ENCODE measurements around the gene PDAP1. TPM values are rescaled to one million over a fixed set of nuclear protein-coding genes. Genes with fewer than 3 reads are reported as not detected.

PDAP1 gene
- polyA plus RNA-seq, 1 donor (not counting 4 experiments of a cell fraction or from before 2014, with no cell fraction given), result 99.1 TPM

GRCh38 chr7:99374111-99375064 is 34.0 kb downstream of the PDAP1 start, which contains the start of gene ARPC1B:
Gene ARPC1B (plus strand): TSS chr7:99374730. CDS start chr7:99385715, 10,985 bp downstream.
- TF ChIP-seq EZH2 (IDR thresholded peaks at IDR 0.05; ENCODE audit: low read length) (no peak), CTCF (optimal IDR thresholded peaks at IDR 0.05 in 1 of 3, IDR thresholded peaks at IDR 0.05 in 1 of 3, conservative IDR thresholded peaks at IDR 0.05 in 1 of 3; ENCODE audit: extremely low read depth in 1 of 3, insufficient read depth in 2 of 3, low read length in 3 of 3) (no peak)
- Histone ChIP-seq H3K4me2 (ENCODE audit: control insufficient read depth, extremely low read depth, insufficient read depth, low read depth, low read length) (peak within 1 kb of the TSS; percentile 66), H2AFZ (ENCODE audit: control insufficient read depth, low read length) (peak within 1 kb of the TSS; percentile 56), H3K79me2 (ENCODE audit: control insufficient read depth, insufficient read depth, low read length) (peaks cover 11% of the 10 kb centered on the region), H3K9me1 (ENCODE audit: control insufficient read depth, extremely low read depth, insufficient read depth, low read length) (no peaks in the 10 kb centered on the region), H3K9ac (ENCODE audit: control insufficient read depth, extremely low read depth, insufficient read depth, low read length) (peak within 1 kb of the TSS; percentile 61), H3K9me3 (ENCODE audit: control insufficient read depth, low read depth, low read length) (no peaks in the 10 kb centered on the region), H3K27ac (ENCODE audit: control insufficient read depth, insufficient read depth, low read length) (peak within 1 kb of the TSS; percentile 36), H3K4me3 (ENCODE audit: control insufficient read depth in 2 of 3, extremely low read depth in 1 of 3, insufficient read depth in 2 of 3, low read depth in 1 of 3, low read length in 3 of 3) (peak within 1 kb of the TSS; percentile 48 to 91 (median 83)), H3K27me3 (ENCODE audit: control insufficient read depth, extremely low read depth, insufficient read depth, low read length) (no peaks in the 10 kb centered on the region), H3K36me3 (ENCODE audit: control insufficient read depth in 2 of 2, extremely low read depth in 1 of 2, insufficient read depth in 2 of 2, low read length in 2 of 2) (peaks cover 10 to 11% of the 10 kb centered on the region in 2 experiments), H4K20me1 (ENCODE audit: control insufficient read depth, extremely low read depth, insufficient read depth, low read length) (peaks cover 12% of the 10 kb centered on the region), H3K4me1 (ENCODE audit: control insufficient read depth, extremely low read depth, insufficient read depth, low read length) (peaks cover 37% of the 10 kb centered on the region)
- DNase-seq (ENCODE audit: low read depth, low spot score) (no peak), FAIRE-seq (no peak)
- dilution Hi-C loops (cut with MboI; ENCODE audit: extremely low pct_ligation_motif_present, low sequenced_read_pairs), result no loop called here

GRCh38 chr7:99373091-99374066 is 35.0 kb downstream of the PDAP1 start:
- no peak overlapping the region for H3K9ac ChIP-seq (ENCODE audit: control insufficient read depth, extremely low read depth, insufficient read depth, low read length)
- no peak overlapping the region for H3K4me3 ChIP-seq (ENCODE audit: control insufficient read depth in 2 of 3, extremely low read depth in 1 of 3, insufficient read depth in 2 of 3, low read depth in 1 of 3, low read length in 3 of 3)
- peaks cover 11 to 15% of the 10 kb centered on the region in 2 experiments for H3K36me3 ChIP-seq (ENCODE audit: control insufficient read depth in 2 of 2, extremely low read depth in 1 of 2, insufficient read depth in 2 of 2, low read length in 2 of 2)
- peaks cover 32% of the 10 kb centered on the region for H3K4me1 ChIP-seq (ENCODE audit: control insufficient read depth, extremely low read depth, insufficient read depth, low read length)
- no peak for TF ChIP-seq CTCF (optimal IDR thresholded peaks at IDR 0.05 in 1 of 3, IDR thresholded peaks at IDR 0.05 in 1 of 3, conservative IDR thresholded peaks at IDR 0.05 in 1 of 3; ENCODE audit: extremely low read depth in 1 of 3, insufficient read depth in 2 of 3, low read length in 3 of 3)
- no peak for TF ChIP-seq EZH2 (IDR thresholded peaks at IDR 0.05; ENCODE audit: low read length)
- peak overlapping the region; percentile 90 for H3K4me2 ChIP-seq (ENCODE audit: control insufficient read depth, extremely low read depth, insufficient read depth, low read depth, low read length)
- no peaks in the 10 kb centered on the region for H3K9me1 ChIP-seq (ENCODE audit: control insufficient read depth, extremely low read depth, insufficient read depth, low read length)
- H3K9me3 ChIP-seq (ENCODE audit: control insufficient read depth, low read depth, low read length), result no peaks in the 10 kb centered on the region
- no peak overlapping the region for H3K27ac ChIP-seq (ENCODE audit: control insufficient read depth, insufficient read depth, low read length)
- DNase-seq (ENCODE audit: low read depth, low spot score), result no peak
- H2AFZ ChIP-seq (ENCODE audit: control insufficient read depth, low read length), result no peak overlapping the region
- FAIRE-seq, result no peak
- H3K27me3 ChIP-seq (ENCODE audit: control insufficient read depth, extremely low read depth, insufficient read depth, low read length), result no peaks in the 10 kb centered on the region
- H3K79me2 ChIP-seq (ENCODE audit: control insufficient read depth, insufficient read depth, low read length), result peaks cover 11% of the 10 kb centered on the region
- H4K20me1 ChIP-seq (ENCODE audit: control insufficient read depth, extremely low read depth, insufficient read depth, low read length), result peaks cover 12% of the 10 kb centered on the region
- dilution Hi-C loops (cut with MboI; ENCODE audit: extremely low pct_ligation_motif_present, low sequenced_read_pairs), result no loop called here
